ENCODE data around the gene ASB2. TPM values are rescaled to one million over a fixed set of nuclear protein-coding genes. Genes with fewer than 3 reads are reported as not detected.

ASB2 gene
- total and polyA plus RNA-seq, 7 experiments from 2014 or later, result 0.32 to 63.1 (median 1.4) TPM; not detected in 2

DNA sequence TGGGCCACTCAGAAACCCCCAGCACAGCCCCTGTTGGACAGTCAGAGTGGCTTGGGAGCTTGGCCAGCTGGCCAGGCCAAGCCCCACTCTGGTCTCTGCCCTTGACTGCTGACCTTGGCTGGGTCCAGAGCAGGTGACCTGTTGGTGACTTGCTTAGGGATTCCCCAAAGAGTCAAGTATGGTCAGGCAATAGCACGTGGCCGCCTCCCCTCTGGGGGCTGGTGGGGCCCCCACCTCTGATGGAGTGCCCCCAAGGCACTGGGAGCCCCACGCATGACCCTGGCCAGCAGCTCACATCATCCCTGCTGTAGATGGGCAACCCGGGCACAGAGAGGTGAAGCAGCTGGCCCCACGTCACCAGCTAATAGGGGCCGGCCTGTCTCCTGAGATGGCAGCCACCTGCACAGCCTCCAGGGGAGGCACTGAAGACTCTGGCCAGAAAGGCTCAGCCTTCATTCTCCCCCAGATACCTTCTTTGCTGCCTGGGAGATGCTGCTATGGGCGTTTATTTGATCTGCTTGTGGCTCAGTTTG, 22.6 kb upstream of the ASB2 start:
- no peak overlapping the region for H3K27ac ChIP-seq (ENCODE audit: low read depth, low read length)
- Mint-ChIP-seq H3K27ac (peak overlapping the region in 1 of 9 donors; percentile 21), H3K36me3 (no peaks in the 10 kb centered on the region), H3K4me3 (no peak overlapping the region), H3K27me3 (peaks cover 0 to 6% (median 2%) of the 10 kb centered on the region in 5 donors), H3K4me1 (peaks cover 2 to 49% (median 10%) of the 10 kb centered on the region in 7 donors), H3K9me3 (peaks cover 0 to 2% (median 0%) of the 10 kb centered on the region in 11 donors)
- DNase-seq, result no peak
- intact Hi-C loops (cut with micrococcal nuclease), result no loop called here
- H3K27me3 ChIP-seq (ENCODE audit: control insufficient read depth in 2 of 2, insufficient read depth in 2 of 2, low read length in 2 of 2), result no peaks in the 10 kb centered on the region
- ChIA-PET CTCF (interaction anchor here (0.6 to 9.9 kb wide), 8 partner anchors 13 to 60 kb away, joined by 3 to 139 read pairs (median 6); partner anchors contain the start of gene ASB2), POLR2A (no interaction called here)
- H3K36me3 ChIP-seq (ENCODE audit: control insufficient read depth in 2 of 3, insufficient read depth in 3 of 3, low read length in 3 of 3), result no peaks in the 10 kb centered on the region
- peaks cover 4 to 6% of the 10 kb centered on the region in 2 donors for H3K4me1 ChIP-seq (ENCODE audit: control insufficient read depth in 2 of 2, insufficient read depth in 2 of 2, low read length in 2 of 2)
- no peaks in the 10 kb centered on the region for H3K9me3 ChIP-seq (ENCODE audit: control insufficient read depth in 2 of 3, low read length in 3 of 3)
- no peak overlapping the region for H3K4me3 ChIP-seq (ENCODE audit: low read length)
- ATAC-seq, result no peak

DNA sequence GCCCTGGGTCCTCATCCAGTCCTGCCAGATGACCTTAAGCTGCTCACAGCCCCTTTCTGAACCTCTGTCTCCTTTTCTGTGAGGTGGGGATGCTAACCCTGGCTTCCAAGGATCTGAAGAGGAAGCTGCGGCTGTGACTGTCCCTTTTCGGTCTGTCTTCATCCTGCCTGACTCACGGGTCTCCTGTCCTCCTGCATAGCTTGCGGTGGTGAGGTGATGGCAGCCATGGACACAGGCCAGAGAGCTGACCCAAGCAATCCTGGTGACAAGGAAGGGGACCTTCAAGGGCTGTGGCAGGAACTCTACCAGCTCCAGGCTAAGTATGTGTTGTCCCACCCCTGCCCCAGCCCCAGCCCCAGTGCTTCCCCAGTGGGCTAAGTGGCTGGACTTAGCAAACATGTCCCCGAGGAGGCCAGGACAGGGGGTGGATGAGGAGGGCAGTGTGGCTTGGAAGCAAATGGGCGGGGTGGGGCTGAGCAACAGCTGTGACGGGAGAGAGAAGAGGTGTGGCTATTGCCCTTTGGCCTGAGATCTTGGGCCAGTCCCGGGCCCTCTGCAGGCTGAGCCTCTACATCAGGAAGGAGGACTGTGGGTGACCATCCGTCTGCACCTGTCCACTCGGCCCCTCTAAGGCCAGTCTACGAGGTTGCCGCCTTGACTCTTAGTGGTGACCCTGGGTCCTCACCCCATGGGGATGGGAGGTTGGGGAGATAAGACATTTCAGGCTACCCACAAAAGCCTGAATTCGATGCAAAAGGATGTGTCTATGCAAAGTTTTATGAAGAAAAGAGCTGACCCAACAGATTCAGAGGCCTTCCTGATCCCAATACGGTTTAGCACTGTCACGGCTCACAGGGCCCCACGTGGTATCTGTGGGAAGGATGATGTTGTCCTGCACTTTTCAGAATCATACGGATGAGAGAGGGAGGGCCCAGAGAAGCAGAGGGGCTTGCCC, 21.8 kb upstream of the ASB2 start:
- intact Hi-C loops (cut with micrococcal nuclease), result no loop called here
- ATAC-seq, result no peak
- peak overlapping the region in 1 of 9 donors; percentile 13 for H3K27ac Mint-ChIP-seq
- H3K4me3 Mint-ChIP-seq, result no peak overlapping the region
- Histone ChIP-seq H3K27ac (ENCODE audit: low read depth, low read length) (no peak overlapping the region), H3K27me3 (ENCODE audit: control insufficient read depth in 2 of 2, insufficient read depth in 2 of 2, low read length in 2 of 2) (no peaks in the 10 kb centered on the region), H3K4me1 (ENCODE audit: control insufficient read depth in 2 of 2, insufficient read depth in 2 of 2, low read length in 2 of 2) (peaks cover 4 to 6% of the 10 kb centered on the region in 2 donors), H3K9me3 (ENCODE audit: control insufficient read depth in 2 of 3, low read length in 3 of 3) (no peaks in the 10 kb centered on the region), H3K36me3 (ENCODE audit: control insufficient read depth in 2 of 3, insufficient read depth in 3 of 3, low read length in 3 of 3) (no peaks in the 10 kb centered on the region), H3K4me3 (ENCODE audit: low read length) (no peak overlapping the region)
- ChIA-PET CTCF (interaction anchor here (0.7 to 9.9 kb wide), 5 partner anchors 13 to 59 kb away, joined by 3 to 139 read pairs (median 3); no protein-coding TSS in a partner anchor), POLR2A (interaction anchor here (1.1 kb wide), 1 partner anchor 27 kb away, joined by 3 read pairs; no protein-coding TSS in a partner anchor)
- H3K36me3 Mint-ChIP-seq, result no peaks in the 10 kb centered on the region
- H3K27me3 Mint-ChIP-seq, result peaks cover 0 to under 1% (median 0%) of the 10 kb centered on the region in 5 donors
- no peaks in the 10 kb centered on the region for H3K9me3 Mint-ChIP-seq
- no peak for DNase-seq
- peaks cover 2 to 52% (median 10%) of the 10 kb centered on the region in 7 donors for H3K4me1 Mint-ChIP-seq

GRCh38 chr14:93997082-93997481, 20.7 kb upstream of the ASB2 start, which contains the start of gene CCDC197:
Gene CCDC197 (plus strand): TSS chr14:93997301. CDS start chr14:93998132, 831 bp downstream.
- Mint-ChIP-seq H3K36me3 (no peaks in the 10 kb centered on the region), H3K9me3 (no peaks in the 10 kb centered on the region), H3K4me1 (peaks cover 2 to 56% (median 8%) of the 10 kb centered on the region in 7 donors), H3K4me3 (no peak within 1 kb of the TSS), H3K27me3 (no peaks in the 10 kb centered on the region), H3K27ac (peak within 1 kb of the TSS in 1 of 9 donors; percentile 13)
- H3K4me1 ChIP-seq (ENCODE audit: control insufficient read depth in 2 of 2, insufficient read depth in 2 of 2, low read length in 2 of 2), result peaks cover 4 to 6% of the 10 kb centered on the region in 2 donors
- intact Hi-C loops (cut with micrococcal nuclease), result no loop called here
- POLR2A ChIA-PET, result interaction anchor here (1.1 kb wide), 1 partner anchor 26 kb away, joined by 3 read pairs; no protein-coding TSS in a partner anchor
- H3K27ac ChIP-seq (ENCODE audit: low read depth, low read length), result no peak within 1 kb of the TSS
- DNase-seq, result no peak
- H3K4me3 ChIP-seq (ENCODE audit: low read length), result no peak within 1 kb of the TSS
- no peaks in the 10 kb centered on the region for H3K27me3 ChIP-seq (ENCODE audit: control insufficient read depth in 2 of 2, insufficient read depth in 2 of 2, low read length in 2 of 2)
- H3K9me3 ChIP-seq (ENCODE audit: control insufficient read depth in 2 of 3, low read length in 3 of 3), result no peaks in the 10 kb centered on the region
- CTCF ChIA-PET, result interaction anchor here (1.5 to 9.9 kb wide), 2 partner anchors 15 to 58 kb away, joined by 3 to 139 read pairs; no protein-coding TSS in a partner anchor
- H3K36me3 ChIP-seq (ENCODE audit: control insufficient read depth in 2 of 3, insufficient read depth in 3 of 3, low read length in 3 of 3), result no peaks in the 10 kb centered on the region
- no peak for ATAC-seq

DNA sequence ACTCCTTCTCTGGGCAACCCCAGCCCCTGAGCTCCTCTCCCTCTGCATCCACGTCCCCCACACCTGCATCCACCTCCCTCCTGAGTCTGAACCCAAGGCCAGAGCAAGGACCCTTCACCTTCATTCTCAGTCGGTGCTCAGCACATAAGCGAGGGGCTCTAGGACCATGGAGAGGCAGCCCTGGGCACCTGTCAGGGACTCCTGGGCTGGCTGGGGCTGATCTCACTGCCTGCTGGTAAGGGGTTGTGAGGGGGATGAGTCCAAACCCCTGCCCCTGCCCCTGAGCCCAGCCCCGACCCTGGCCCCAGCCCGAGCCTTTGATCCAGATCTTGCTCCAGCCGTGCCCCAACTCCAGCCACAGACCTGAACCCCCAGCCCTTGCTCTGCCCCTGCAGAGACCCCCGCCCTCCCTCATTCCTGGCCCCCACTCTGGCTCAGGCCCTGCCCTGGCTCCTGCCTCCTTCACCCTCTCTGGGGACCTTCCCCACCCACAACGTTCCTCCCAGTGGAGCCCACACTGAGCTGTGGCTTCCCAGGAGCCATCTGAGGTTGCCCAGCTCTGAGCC, 19.8 kb upstream of the ASB2 start:
- Histone ChIP-seq H3K4me3 (ENCODE audit: low read length) (no peak overlapping the region), H3K36me3 (ENCODE audit: control insufficient read depth in 2 of 3, insufficient read depth in 3 of 3, low read length in 3 of 3) (no peaks in the 10 kb centered on the region), H3K9me3 (ENCODE audit: control insufficient read depth in 2 of 3, low read length in 3 of 3) (no peaks in the 10 kb centered on the region), H3K27me3 (ENCODE audit: control insufficient read depth in 2 of 2, insufficient read depth in 2 of 2, low read length in 2 of 2) (no peaks in the 10 kb centered on the region), H3K4me1 (ENCODE audit: control insufficient read depth in 2 of 2, insufficient read depth in 2 of 2, low read length in 2 of 2) (no peaks in the 10 kb centered on the region), H3K27ac (ENCODE audit: low read depth, low read length) (no peak overlapping the region)
- no peaks in the 10 kb centered on the region for H3K27me3 Mint-ChIP-seq
- POLR2A ChIA-PET, result no interaction called here
- intact Hi-C loops (cut with micrococcal nuclease), result no loop called here
- peaks cover 0 to 2% (median 0%) of the 10 kb centered on the region in 11 donors for H3K9me3 Mint-ChIP-seq
- H3K4me3 Mint-ChIP-seq, result no peak overlapping the region
- CTCF ChIA-PET, result interaction anchor here (1.9 to 9.9 kb wide), 2 partner anchors 57 kb away, joined by 5 to 139 read pairs; no protein-coding TSS in a partner anchor
- no peak overlapping the region for H3K27ac Mint-ChIP-seq
- H3K4me1 Mint-ChIP-seq, result peaks cover 0 to 50% (median 0%) of the 10 kb centered on the region in 7 donors
- no peak for DNase-seq
- no peaks in the 10 kb centered on the region for H3K36me3 Mint-ChIP-seq
- no peak for ATAC-seq

DNA sequence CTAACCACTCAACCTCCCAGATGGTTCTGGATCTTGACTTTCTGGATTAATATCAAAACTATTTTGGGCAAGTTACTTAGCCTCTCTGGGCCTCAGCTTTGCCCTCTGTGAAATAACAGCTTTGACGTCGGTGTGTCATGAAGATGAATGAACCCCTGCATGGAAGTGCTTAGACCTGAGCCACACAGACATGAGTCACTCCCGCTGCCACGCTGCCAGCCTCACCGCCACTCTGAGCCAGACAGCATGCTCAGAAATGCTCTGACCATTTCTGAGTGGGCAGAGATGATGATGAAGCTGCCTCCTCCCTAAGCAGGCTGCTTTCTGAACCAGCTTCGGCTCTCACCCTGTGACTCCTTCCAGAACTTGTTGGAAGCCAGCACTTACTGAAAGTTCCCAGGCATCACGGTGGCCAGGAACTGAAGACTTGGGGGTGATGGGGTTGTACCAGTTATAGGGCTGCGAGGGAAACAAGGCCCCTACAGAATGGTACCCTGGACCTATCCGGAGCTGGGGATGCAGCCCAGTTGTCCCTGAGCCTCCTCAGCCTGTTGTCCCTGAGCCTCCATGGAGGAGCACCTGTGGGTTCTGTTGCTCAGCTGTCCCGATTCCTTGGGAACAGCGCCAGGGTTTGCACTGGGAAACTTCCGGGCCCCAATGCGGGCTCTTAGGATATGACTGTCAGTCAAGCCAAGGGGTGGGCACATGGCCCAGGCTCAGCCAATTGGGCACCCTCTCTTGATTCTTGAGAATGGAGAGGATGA, 18.7 kb upstream of the ASB2 start:
- ChIA-PET CTCF (interaction anchor here (1.9 kb wide), 1 partner anchor 56 kb away, joined by 5 read pairs; no protein-coding TSS in a partner anchor), POLR2A (no interaction called here)
- peaks cover 0 to 2% (median 0%) of the 10 kb centered on the region in 11 donors for H3K9me3 Mint-ChIP-seq
- no peak for DNase-seq
- no peak overlapping the region for H3K4me3 ChIP-seq (ENCODE audit: low read length)
- no peak overlapping the region for H3K4me3 Mint-ChIP-seq
- H3K36me3 Mint-ChIP-seq, result peaks cover 0 to under 1% (median 0%) of the 10 kb centered on the region in 5 donors
- intact Hi-C loops (cut with micrococcal nuclease), result no loop called here
- H3K27me3 Mint-ChIP-seq, result no peaks in the 10 kb centered on the region
- H3K27me3 ChIP-seq (ENCODE audit: control insufficient read depth in 2 of 2, insufficient read depth in 2 of 2, low read length in 2 of 2), result no peaks in the 10 kb centered on the region
- H3K9me3 ChIP-seq (ENCODE audit: control insufficient read depth in 2 of 3, low read length in 3 of 3), result no peaks in the 10 kb centered on the region
- H3K4me1 Mint-ChIP-seq, result peaks cover 0 to 48% (median 1%) of the 10 kb centered on the region in 7 donors
- H3K27ac Mint-ChIP-seq, result no peak overlapping the region
- H3K36me3 ChIP-seq (ENCODE audit: control insufficient read depth in 2 of 3, insufficient read depth in 3 of 3, low read length in 3 of 3), result no peaks in the 10 kb centered on the region
- H3K4me1 ChIP-seq (ENCODE audit: control insufficient read depth in 2 of 2, insufficient read depth in 2 of 2, low read length in 2 of 2), result no peaks in the 10 kb centered on the region
- ATAC-seq, result no peak
- H3K27ac ChIP-seq (ENCODE audit: low read depth, low read length), result no peak overlapping the region
